H9 (cell line): ENCODE data around the gene FFAR1. TPM values are rescaled to one million over a fixed set of nuclear protein-coding genes. Genes with fewer than 3 reads are reported as not detected.

ENCODE experiments used
- DNase-seq: peaks from one replicate; pipeline ENCODE4 v3.0.0-alpha.2; 2017
- H2AFZ ChIP-seq: one replicate; pipeline ENCODE4 v1.6.1; 2013; ENCODE audit warnings: mild to moderate bottlenecking, low read length, control low read depth, moderate library complexity
- H2AK5ac ChIP-seq: 2 replicates; pipeline ENCODE4 v1.6.1; 2013; ENCODE audit warnings: low read length, control low read depth, mixed read lengths; ENCODE audit not compliant: insufficient read length
- H2BK120ac ChIP-seq: one replicate; pipeline ENCODE4 v1.6.1; 2013; ENCODE audit warnings: low read depth, mild to moderate bottlenecking, low read length, control low read depth, inconsistent platforms; ENCODE audit not compliant: poor library complexity, severe bottlenecking
- H2BK12ac ChIP-seq: 2 replicates; pipeline ENCODE4 v1.6.1; 2013; ENCODE audit warnings: low read length, control low read depth, mixed read lengths, low read depth; ENCODE audit not compliant: insufficient read length
- H2BK15ac ChIP-seq: 2 replicates; pipeline ENCODE4 v1.6.1; 2013; ENCODE audit warnings: low read depth, low read length, control low read depth
- H2BK20ac ChIP-seq: one replicate; pipeline ENCODE4 v1.6.1; 2013; ENCODE audit warnings: low read depth, mild to moderate bottlenecking, low read length, control low read depth, inconsistent platforms; ENCODE audit not compliant: poor library complexity, severe bottlenecking
- H2BK5ac ChIP-seq: 2 replicates; pipeline ENCODE4 v1.6.1; 2013; ENCODE audit warnings: low read length, control low read depth, mixed read lengths; ENCODE audit not compliant: insufficient read length
- H3K14ac ChIP-seq: 2 replicates; pipeline ENCODE4 v1.6.1; 2013; ENCODE audit warnings: low read length, control low read depth; ENCODE audit not compliant: insufficient read depth
- H3K18ac ChIP-seq: 2 replicates; pipeline ENCODE4 v1.6.1; 2013; ENCODE audit warnings: low read depth, mild to moderate bottlenecking, mixed read lengths, low read length, control low read depth; ENCODE audit not compliant: insufficient read length
- H3K23ac ChIP-seq: 2 replicates; pipeline ENCODE4 v1.6.1; 2013; ENCODE audit warnings: low read length, control low read depth, mixed read lengths, low read depth; ENCODE audit not compliant: insufficient read length
- H3K23me2 ChIP-seq: 2 replicates; pipeline ENCODE4 v1.6.1; 2013; ENCODE audit warnings: low read depth, mild to moderate bottlenecking, mixed read lengths, low read length, control low read depth; ENCODE audit not compliant: insufficient read length, poor library complexity, severe bottlenecking
- H3K27ac ChIP-seq: 2 replicates; pipeline ENCODE4 v1.5.1; 2013; ENCODE audit warnings: low read length, control low read depth, mixed read lengths, low read depth; ENCODE audit not compliant: insufficient read length
- H3K27me3 ChIP-seq: 2 replicates; pipeline ENCODE4 v1.6.1; 2013; ENCODE audit warnings: low read length, control low read depth, inconsistent platforms; ENCODE audit not compliant: insufficient read depth
- H3K4ac ChIP-seq: 2 replicates; pipeline ENCODE4 v1.6.1; 2013; ENCODE audit warnings: low read depth, mild to moderate bottlenecking, control low read depth, inconsistent platforms, low read length, moderate library complexity
- H3K4me1 ChIP-seq: 2 replicates; pipeline ENCODE4 v1.6.1; 2013; ENCODE audit warnings: low read length, control low read depth, inconsistent platforms; ENCODE audit not compliant: insufficient read depth
- H3K4me2 ChIP-seq: 2 replicates; pipeline ENCODE4 v1.6.1; 2013; ENCODE audit warnings: low read length, control low read depth, mixed read lengths; ENCODE audit not compliant: insufficient read length, insufficient read depth
- H3K56ac ChIP-seq: 2 replicates; pipeline ENCODE4 v1.6.1; 2013; ENCODE audit warnings: low read depth, mild to moderate bottlenecking, mixed read lengths, low read length, control low read depth; ENCODE audit not compliant: insufficient read length
- H3K79me1 ChIP-seq: 2 replicates; pipeline ENCODE4 v1.6.1; 2013; ENCODE audit warnings: low read depth, mild to moderate bottlenecking, moderate library complexity, low read length, control low read depth, inconsistent platforms; ENCODE audit not compliant: insufficient read depth, poor library complexity, severe bottlenecking
- H3K79me2 ChIP-seq: 2 replicates; pipeline ENCODE4 v1.6.1; 2013; ENCODE audit warnings: low read length, control low read depth, inconsistent platforms; ENCODE audit not compliant: insufficient read depth
- H3K9ac ChIP-seq: 2 replicates; pipeline ENCODE4 v1.6.1; 2013; ENCODE audit warnings: low read length, control low read depth, mixed read lengths; ENCODE audit not compliant: insufficient read length; ENCODE audit errors: extremely low read depth
- H3K9me3 ChIP-seq: one replicate; pipeline ENCODE4 v1.6.1; 2013; ENCODE audit warnings: low read depth, low read length, inconsistent platforms; ENCODE audit not compliant: control insufficient read depth
- H3T11ph ChIP-seq: one replicate; pipeline ENCODE4 v1.6.1; 2013; ENCODE audit warnings: mild to moderate bottlenecking, low read length, control low read depth, inconsistent platforms
- H4K20me1 ChIP-seq: one replicate; pipeline ENCODE4 v1.6.1; 2013; ENCODE audit not compliant: control insufficient read depth, insufficient read length, insufficient read depth
- H4K5ac ChIP-seq: 2 replicates; pipeline ENCODE4 v1.6.1; 2013; ENCODE audit warnings: low read depth, mild to moderate bottlenecking, mixed read lengths, low read length, control low read depth; ENCODE audit not compliant: insufficient read length
- H4K8ac ChIP-seq: replicated peaks from 2 replicates; pipeline ENCODE4 v1.6.1; 2013; ENCODE audit warnings: low read length, control low read depth, mixed read lengths, low read depth; ENCODE audit not compliant: insufficient read length
- H4K91ac ChIP-seq: 2 replicates; pipeline ENCODE4 v1.6.1; 2013; ENCODE audit warnings: low read depth, mild to moderate bottlenecking, moderate library complexity, mixed read lengths, low read length, control low read depth; ENCODE audit not compliant: insufficient read length
- H3K27ac Mint-ChIP-seq, 3 experiments: 2 replicates in 2 of 3; 3 replicates in 1 of 3; pipeline ENCODE4 v1.8.0; 2020 to 2021; ENCODE audit warnings: mixed read lengths in 3 of 3, mild to moderate bottlenecking in 1 of 3, moderate library complexity in 1 of 3
- H3K27me3 Mint-ChIP-seq: 2 replicates; pipeline ENCODE4 v1.8.0; 2021; ENCODE audit warnings: low read depth, mild to moderate bottlenecking, moderate library complexity, mixed read lengths
- H3K36me3 Mint-ChIP-seq, 3 experiments: 2 replicates in 2 of 3; 3 replicates in 1 of 3; pipeline ENCODE4 v1.8.0; 2020 to 2021; ENCODE audit warnings: low read depth in 3 of 3, mixed read lengths in 3 of 3; ENCODE audit not compliant: insufficient read depth in 1 of 3
- H3K4me1 Mint-ChIP-seq, 2 experiments: 2 replicates each; pipeline ENCODE4 v1.8.0; 2020; ENCODE audit warnings: mixed read lengths in 2 of 2
- H3K4me3 Mint-ChIP-seq, 2 experiments: 2 replicates in 1 of 2; 3 replicates in 1 of 2; pipeline ENCODE4 v1.8.0; 2020 to 2021; ENCODE audit warnings: mild to moderate bottlenecking in 2 of 2, mixed read lengths in 2 of 2, moderate library complexity in 1 of 2
- H3K9me3 Mint-ChIP-seq, 2 experiments: 2 replicates in 1 of 2; 3 replicates in 1 of 2; pipeline ENCODE4 v1.8.0; 2020; ENCODE audit warnings: mild to moderate bottlenecking in 2 of 2, mixed read lengths in 2 of 2, moderate library complexity in 1 of 2
- CTCF ChIP-seq: fragments of 200-600 bp; sonication (generic); conservative IDR thresholded peaks from 3 replicates; pipeline ENCODE4 v1.8.0; 2021; ENCODE audit warnings: antibody characterized with exemption, mild to moderate bottlenecking
- WGBS: extraction: QIAGEN DNeasy Blood & Tissue Kit; methylation state at CpG from one replicate; pipeline ENCODE4 v1.1.7; 2013; ENCODE audit warnings: missing lambda C conversion rate, low lambda C conversion rate, mixed read lengths; ENCODE audit not compliant: insufficient read length; ENCODE audit errors: extremely low coverage; 5-methylcytosine and 5-hydroxymethylcytosine counted together
- total RNA-seq: library from RNA; stranded (reverse); gene quantifications from 2 replicates; pipeline ENCODE4 v1.2.1, GENCODE V29; 2021

Gene FFAR1
- total RNA-seq, 1 experiment from 2014 or later: not detected

GRCh38 chr19:35298561-35298972, 49.1 kb upstream of the FFAR1 start:
- no peak overlapping the region for H2BK5ac ChIP-seq
- Mint-ChIP-seq H3K27ac (no peak overlapping the region), H3K4me3 (no peak overlapping the region), H3K36me3 (no peaks in the 10 kb centered on the region), H3K27me3 (peaks cover 1% of the 10 kb centered on the region), H3K9me3 (no peaks in the 10 kb centered on the region), H3K4me1 (peaks cover 6 to 7% of the 10 kb centered on the region in 2 experiments)
- no peak overlapping the region for H3T11ph ChIP-seq
- no peak overlapping the region for H4K5ac ChIP-seq
- H4K20me1 ChIP-seq: no peaks in the 10 kb centered on the region
- no peak overlapping the region for H3K27ac ChIP-seq
- H3K14ac ChIP-seq: no peak overlapping the region
- no peak overlapping the region for H3K18ac ChIP-seq
- no peak overlapping the region for H2AFZ ChIP-seq
- no peaks in the 10 kb centered on the region for H3K9me3 ChIP-seq
- no peaks in the 10 kb centered on the region for H3K4me1 ChIP-seq
- H3K4ac ChIP-seq: no peak overlapping the region
- H3K9ac ChIP-seq: no peak overlapping the region
- no peak overlapping the region for H3K56ac ChIP-seq
- no peak for DNase-seq
- no peaks in the 10 kb centered on the region for H3K23me2 ChIP-seq
- no peak overlapping the region for H3K23ac ChIP-seq
- no peak overlapping the region for H2BK15ac ChIP-seq
- TF ChIP-seq CTCF: no peak
- H2BK120ac ChIP-seq: no peak overlapping the region
- H2BK12ac ChIP-seq: no peak overlapping the region
- H3K4me2 ChIP-seq: no peak overlapping the region
- 100% methylated on average over 4 of the region's 5 CpGs for WGBS
- no peaks in the 10 kb centered on the region for H3K27me3 ChIP-seq
- no peaks in the 10 kb centered on the region for H3K79me1 ChIP-seq
- no peak overlapping the region for H2AK5ac ChIP-seq
- no peak overlapping the region for H4K8ac ChIP-seq
- no peak overlapping the region for H2BK20ac ChIP-seq
- H3K79me2 ChIP-seq: no peaks in the 10 kb centered on the region
- no peak overlapping the region for H4K91ac ChIP-seq
